Choroid plexus epithelial cell (primary cell): Measurements from ENCODE around the gene TRIM13.
"Not testable (repeated sequence)": the region's sequence is repeated elsewhere in the genome, so short reads cannot be mapped to it uniquely, and the experiment has no call there.

Experiments
- DNase-seq: peaks from one replicate; pipeline ENCODE4 v3.0.0-alpha.2; 2010; ENCODE audit warnings: low read depth
- H3K4me3 ChIP-seq: 2 replicates; pipeline ENCODE4 v1.5.1; 2011; ENCODE audit warnings: low read depth, mild to moderate bottlenecking, control low read depth, low read length, moderate library complexity
- TF ChIP-seq, protein P1 (sequence below): conservative IDR thresholded peaks from 2 replicates; pipeline ENCODE4 v1.5.1; 2011; ENCODE audit warnings: low read depth, mild to moderate bottlenecking, control low read depth, inconsistent platforms, low read length, moderate library complexity

TRIM13 gene

DNA sequence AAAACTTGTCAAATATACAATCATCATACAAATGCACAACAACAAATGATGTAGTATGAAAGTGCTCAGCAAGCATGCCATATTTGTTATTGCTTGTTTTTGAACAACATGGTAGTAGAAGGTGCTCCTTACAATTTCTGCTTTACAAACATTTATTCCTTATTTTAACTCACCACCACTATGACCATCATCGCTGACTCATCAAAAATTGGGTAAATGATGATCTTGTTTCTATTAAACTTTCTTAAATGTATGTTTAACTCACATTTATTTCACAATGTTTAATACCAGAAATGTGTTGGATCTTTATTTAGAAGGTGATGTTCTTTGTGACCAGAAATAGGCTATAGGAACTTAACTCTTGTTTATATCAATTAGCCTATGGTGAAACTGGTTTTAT is 63.9 kb downstream of the TRIM13 start:
- TF ChIP-seq, protein P1, sequence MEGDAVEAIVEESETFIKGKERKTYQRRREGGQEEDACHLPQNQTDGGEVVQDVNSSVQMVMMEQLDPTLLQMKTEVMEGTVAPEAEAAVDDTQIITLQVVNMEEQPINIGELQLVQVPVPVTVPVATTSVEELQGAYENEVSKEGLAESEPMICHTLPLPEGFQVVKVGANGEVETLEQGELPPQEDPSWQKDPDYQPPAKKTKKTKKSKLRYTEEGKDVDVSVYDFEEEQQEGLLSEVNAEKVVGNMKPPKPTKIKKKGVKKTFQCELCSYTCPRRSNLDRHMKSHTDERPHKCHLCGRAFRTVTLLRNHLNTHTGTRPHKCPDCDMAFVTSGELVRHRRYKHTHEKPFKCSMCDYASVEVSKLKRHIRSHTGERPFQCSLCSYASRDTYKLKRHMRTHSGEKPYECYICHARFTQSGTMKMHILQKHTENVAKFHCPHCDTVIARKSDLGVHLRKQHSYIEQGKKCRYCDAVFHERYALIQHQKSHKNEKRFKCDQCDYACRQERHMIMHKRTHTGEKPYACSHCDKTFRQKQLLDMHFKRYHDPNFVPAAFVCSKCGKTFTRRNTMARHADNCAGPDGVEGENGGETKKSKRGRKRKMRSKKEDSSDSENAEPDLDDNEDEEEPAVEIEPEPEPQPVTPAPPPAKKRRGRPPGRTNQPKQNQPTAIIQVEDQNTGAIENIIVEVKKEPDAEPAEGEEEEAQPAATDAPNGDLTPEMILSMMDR, result no peak
- no peak for DNase-seq
- no peak overlapping the region for H3K4me3 ChIP-seq

DNA sequence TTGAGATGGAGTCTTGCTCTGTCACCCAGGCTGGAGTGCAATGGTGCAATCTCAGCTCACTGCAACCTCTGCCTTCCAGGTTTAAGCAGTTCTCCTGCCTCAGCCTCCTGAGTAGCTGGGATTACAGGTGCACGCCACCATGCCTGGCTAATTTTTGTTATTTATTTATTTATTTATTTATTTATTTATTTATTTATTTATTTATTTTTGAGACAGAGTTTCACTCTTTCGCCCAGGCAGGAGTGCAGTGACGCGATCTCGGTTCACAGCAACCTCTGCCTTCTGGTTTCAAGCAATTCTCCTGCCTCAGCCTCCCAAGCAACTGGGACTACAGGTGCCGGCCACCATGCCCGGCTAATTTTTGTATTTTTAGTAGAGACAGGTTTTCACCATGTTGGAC is 65.5 kb downstream of the TRIM13 start:
- not testable (repeated sequence) for DNase-seq, H3K4me3 ChIP-seq

DNA sequence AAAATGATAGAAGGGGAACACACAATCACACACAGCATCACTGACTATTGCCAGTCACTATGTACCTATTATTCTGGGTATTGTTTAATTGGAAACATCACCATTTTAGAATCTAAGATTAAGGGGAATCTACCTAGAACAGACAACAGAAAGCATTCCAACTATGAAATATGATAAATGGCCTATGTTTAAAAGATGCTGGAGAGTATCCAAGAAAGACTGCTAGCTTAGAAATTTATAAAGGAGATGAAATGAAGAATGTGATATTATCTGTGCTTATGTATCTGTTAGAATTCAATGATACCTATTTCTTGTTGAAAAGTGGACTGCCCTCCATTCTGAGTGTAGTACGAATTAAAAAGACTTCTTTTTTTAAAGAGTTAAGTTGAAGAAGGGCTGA is 68.9 kb downstream of the TRIM13 start:
- H3K4me3 ChIP-seq, result no peak overlapping the region
- TF ChIP-seq, protein P1, result no peak
- DNase-seq, result peak; percentile 39
